ENCODE results near the gene ATP13A3. TPM values are rescaled to one million over a fixed set of nuclear protein-coding genes. Genes with fewer than 3 reads are reported as not detected.

ATP13A3 gene
- total and polyA plus RNA-seq, 2 experiments from 2014 or later, result 20.0 to 202 TPM

GRCh38 chr3:194373899-194374298 lies 112.9 kb downstream of the ATP13A3 start:
- H3K9me3 Mint-ChIP-seq, result no peaks in the 10 kb centered on the region
- no peaks in the 10 kb centered on the region for H3K27me3 ChIP-seq (ENCODE audit: insufficient read depth)
- H3K9me2 ChIP-seq (ENCODE audit: insufficient read depth), result no peaks in the 10 kb centered on the region
- H3K27ac Mint-ChIP-seq, result no peak overlapping the region
- H3K36me3 Mint-ChIP-seq (ENCODE audit: low read depth), result no peaks in the 10 kb centered on the region
- H3K79me2 ChIP-seq (replicated peaks; ENCODE audit: insufficient read depth), result no peaks in the 10 kb centered on the region
- DNase-seq (ENCODE audit: low spot score), result no peak
- H2AFZ ChIP-seq, result no peak overlapping the region
- no peak for ATAC-seq
- H3F3A ChIP-seq (replicated peaks; ENCODE audit: low read depth), result no peaks in the 10 kb centered on the region
- H3K27ac ChIP-seq (ENCODE audit: low read depth), result no peak overlapping the region
- no peak overlapping the region for H3K4me3 ChIP-seq
- no peak overlapping the region for H3K4me2 ChIP-seq
- H3K27me3 Mint-ChIP-seq (ENCODE audit: insufficient read depth, low read depth, poor library complexity), result peaks cover 24% of the 10 kb centered on the region
- H3K4me1 ChIP-seq (ENCODE audit: insufficient read depth), result peaks cover 23% of the 10 kb centered on the region
- H3K4me3 Mint-ChIP-seq, result no peak overlapping the region
- H3K36me3 ChIP-seq (ENCODE audit: insufficient read depth), result no peaks in the 10 kb centered on the region
- TF ChIP-seq, protein P1, sequence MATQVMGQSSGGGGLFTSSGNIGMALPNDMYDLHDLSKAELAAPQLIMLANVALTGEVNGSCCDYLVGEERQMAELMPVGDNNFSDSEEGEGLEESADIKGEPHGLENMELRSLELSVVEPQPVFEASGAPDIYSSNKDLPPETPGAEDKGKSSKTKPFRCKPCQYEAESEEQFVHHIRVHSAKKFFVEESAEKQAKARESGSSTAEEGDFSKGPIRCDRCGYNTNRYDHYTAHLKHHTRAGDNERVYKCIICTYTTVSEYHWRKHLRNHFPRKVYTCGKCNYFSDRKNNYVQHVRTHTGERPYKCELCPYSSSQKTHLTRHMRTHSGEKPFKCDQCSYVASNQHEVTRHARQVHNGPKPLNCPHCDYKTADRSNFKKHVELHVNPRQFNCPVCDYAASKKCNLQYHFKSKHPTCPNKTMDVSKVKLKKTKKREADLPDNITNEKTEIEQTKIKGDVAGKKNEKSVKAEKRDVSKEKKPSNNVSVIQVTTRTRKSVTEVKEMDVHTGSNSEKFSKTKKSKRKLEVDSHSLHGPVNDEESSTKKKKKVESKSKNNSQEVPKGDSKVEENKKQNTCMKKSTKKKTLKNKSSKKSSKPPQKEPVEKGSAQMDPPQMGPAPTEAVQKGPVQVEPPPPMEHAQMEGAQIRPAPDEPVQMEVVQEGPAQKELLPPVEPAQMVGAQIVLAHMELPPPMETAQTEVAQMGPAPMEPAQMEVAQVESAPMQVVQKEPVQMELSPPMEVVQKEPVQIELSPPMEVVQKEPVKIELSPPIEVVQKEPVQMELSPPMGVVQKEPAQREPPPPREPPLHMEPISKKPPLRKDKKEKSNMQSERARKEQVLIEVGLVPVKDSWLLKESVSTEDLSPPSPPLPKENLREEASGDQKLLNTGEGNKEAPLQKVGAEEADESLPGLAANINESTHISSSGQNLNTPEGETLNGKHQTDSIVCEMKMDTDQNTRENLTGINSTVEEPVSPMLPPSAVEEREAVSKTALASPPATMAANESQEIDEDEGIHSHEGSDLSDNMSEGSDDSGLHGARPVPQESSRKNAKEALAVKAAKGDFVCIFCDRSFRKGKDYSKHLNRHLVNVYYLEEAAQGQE (IDR thresholded peaks at IDR 0.05; ENCODE audit: unreplicated experiment), result no peak
- TF ChIP-seq ZNF331 (CRISPR knock-in tag; IDR thresholded peaks at IDR 0.05; ENCODE audit: low read depth) (no peak), POLR2AphosphoS5 (IDR thresholded peaks at IDR 0.05; ENCODE audit: low read depth) (no peak), EZH2phosphoT487 (IDR thresholded peaks at IDR 0.05; ENCODE audit: unreplicated experiment) (no peak), NANOG (IDR thresholded peaks at IDR 0.05; ENCODE audit: borderline replicate concordance) (no peak), CREB1 (CRISPR knock-in tag; IDR thresholded peaks at IDR 0.05; ENCODE audit: low read depth) (no peak), ZNF114 (CRISPR knock-in tag; IDR thresholded peaks at IDR 0.05) (no peak), CTCF (conservative IDR thresholded peaks at IDR 0.05; ENCODE audit: low read depth in 2 of 2) (no peak), EZH2 (IDR thresholded peaks at IDR 0.05; ENCODE audit: low read depth, unreplicated experiment) (no peak), STAT1 (IDR thresholded peaks at IDR 0.05; ENCODE audit: unreplicated experiment) (no peak)
- TF ChIP-seq, protein P2, sequence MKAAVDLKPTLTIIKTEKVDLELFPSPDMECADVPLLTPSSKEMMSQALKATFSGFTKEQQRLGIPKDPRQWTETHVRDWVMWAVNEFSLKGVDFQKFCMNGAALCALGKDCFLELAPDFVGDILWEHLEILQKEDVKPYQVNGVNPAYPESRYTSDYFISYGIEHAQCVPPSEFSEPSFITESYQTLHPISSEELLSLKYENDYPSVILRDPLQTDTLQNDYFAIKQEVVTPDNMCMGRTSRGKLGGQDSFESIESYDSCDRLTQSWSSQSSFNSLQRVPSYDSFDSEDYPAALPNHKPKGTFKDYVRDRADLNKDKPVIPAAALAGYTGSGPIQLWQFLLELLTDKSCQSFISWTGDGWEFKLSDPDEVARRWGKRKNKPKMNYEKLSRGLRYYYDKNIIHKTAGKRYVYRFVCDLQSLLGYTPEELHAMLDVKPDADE (IDR thresholded peaks at IDR 0.05), result no peak
- TF ChIP-seq, protein P3, sequence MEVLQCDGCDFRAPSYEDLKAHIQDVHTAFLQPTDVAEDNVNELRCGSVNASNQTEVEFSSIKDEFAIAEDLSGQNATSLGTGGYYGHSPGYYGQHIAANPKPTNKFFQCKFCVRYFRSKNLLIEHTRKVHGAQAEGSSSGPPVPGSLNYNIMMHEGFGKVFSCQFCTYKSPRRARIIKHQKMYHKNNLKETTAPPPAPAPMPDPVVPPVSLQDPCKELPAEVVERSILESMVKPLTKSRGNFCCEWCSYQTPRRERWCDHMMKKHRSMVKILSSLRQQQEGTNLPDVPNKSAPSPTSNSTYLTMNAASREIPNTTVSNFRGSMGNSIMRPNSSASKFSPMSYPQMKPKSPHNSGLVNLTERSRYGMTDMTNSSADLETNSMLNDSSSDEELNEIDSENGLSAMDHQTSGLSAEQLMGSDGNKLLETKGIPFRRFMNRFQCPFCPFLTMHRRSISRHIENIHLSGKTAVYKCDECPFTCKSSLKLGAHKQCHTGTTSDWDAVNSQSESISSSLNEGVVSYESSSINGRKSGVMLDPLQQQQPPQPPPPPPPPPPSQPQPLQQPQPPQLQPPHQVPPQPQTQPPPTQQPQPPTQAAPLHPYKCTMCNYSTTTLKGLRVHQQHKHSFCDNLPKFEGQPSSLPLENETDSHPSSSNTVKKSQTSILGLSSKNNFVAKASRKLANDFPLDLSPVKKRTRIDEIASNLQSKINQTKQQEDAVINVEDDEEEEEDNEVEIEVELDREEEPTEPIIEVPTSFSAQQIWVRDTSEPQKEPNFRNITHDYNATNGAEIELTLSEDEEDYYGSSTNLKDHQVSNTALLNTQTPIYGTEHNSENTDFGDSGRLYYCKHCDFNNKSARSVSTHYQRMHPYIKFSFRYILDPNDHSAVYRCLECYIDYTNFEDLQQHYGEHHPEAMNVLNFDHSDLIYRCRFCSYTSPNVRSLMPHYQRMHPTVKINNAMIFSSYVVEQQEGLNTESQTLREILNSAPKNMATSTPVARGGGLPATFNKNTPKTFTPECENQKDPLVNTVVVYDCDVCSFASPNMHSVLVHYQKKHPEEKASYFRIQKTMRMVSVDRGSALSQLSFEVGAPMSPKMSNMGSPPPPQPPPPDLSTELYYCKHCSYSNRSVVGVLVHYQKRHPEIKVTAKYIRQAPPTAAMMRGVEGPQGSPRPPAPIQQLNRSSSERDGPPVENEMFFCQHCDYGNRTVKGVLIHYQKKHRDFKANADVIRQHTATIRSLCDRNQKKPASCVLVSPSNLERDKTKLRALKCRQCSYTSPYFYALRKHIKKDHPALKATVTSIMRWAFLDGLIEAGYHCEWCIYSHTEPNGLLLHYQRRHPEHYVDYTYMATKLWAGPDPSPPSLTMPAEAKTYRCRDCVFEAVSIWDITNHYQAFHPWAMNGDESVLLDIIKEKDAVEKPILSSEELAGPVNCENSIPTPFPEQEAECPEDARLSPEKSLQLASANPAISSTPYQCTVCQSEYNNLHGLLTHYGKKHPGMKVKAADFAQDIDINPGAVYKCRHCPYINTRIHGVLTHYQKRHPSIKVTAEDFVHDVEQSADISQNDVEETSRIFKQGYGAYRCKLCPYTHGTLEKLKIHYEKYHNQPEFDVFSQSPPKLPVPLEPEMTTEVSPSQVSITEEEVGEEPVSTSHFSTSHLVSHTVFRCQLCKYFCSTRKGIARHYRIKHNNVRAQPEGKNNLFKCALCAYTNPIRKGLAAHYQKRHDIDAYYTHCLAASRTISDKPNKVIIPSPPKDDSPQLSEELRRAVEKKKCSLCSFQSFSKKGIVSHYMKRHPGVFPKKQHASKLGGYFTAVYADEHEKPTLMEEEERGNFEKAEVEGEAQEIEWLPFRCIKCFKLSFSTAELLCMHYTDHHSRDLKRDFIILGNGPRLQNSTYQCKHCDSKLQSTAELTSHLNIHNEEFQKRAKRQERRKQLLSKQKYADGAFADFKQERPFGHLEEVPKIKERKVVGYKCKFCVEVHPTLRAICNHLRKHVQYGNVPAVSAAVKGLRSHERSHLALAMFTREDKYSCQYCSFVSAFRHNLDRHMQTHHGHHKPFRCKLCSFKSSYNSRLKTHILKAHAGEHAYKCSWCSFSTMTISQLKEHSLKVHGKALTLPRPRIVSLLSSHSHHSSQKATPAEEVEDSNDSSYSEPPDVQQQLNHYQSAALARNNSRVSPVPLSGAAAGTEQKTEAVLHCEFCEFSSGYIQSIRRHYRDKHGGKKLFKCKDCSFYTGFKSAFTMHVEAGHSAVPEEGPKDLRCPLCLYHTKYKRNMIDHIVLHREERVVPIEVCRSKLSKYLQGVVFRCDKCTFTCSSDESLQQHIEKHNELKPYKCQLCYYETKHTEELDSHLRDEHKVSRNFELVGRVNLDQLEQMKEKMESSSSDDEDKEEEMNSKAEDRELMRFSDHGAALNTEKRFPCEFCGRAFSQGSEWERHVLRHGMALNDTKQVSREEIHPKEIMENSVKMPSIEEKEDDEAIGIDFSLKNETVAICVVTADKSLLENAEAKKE (CRISPR knock-in tag; IDR thresholded peaks at IDR 0.05), result no peak
- no peaks in the 10 kb centered on the region for H4K20me1 ChIP-seq (replicated peaks; ENCODE audit: insufficient read depth)
- peaks cover 39% of the 10 kb centered on the region for H3K4me1 Mint-ChIP-seq
